DMS 273 (cell line): ENCODE measurements around the gene PTCHD4.

Source experiments
- DNase-seq: peaks from one replicate; lab custom pipeline; 2025; ENCODE audit not compliant: unreplicated experiment; lab: John Stamatoyannopoulos, UW

The PTCHD4 gene

DNA sequence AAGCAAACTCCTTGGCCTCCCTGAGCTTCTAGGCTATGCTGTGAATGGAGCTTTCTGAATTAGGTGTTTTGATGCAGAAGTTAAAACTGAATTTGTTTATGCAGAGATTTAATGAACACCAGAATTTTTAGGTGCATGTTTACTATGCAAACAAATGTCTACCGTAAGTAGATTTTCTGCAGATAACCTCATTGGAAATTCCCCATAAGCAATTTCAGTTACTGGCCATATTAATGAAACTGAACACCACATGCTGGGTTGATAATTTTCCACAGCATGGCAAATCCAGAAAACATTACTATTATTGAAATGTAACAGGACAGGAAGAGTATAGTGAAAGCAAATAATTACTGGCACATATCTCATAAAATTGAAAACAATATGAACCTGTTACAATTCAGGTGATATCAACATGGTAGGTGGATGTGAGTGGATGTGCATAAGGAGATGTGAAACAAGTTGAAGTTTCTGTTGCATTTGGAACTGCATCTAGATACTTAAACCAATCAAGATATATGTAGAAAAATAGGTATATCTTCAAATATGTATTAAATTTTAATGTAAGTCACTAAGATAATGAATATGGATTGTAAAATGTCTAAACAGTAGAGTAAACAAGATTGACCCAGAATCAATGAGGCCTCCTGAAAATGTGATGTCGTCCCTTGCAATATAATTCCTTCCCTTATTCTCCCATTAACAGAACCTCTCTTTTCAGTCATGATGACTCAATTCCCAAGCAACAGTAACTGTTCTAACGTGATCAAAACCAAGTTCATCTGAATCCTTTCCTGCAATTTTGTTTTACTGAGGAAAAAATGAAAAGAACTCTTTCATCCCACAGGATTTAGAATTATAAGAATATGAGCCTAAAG is 11.0 kb downstream of the PTCHD4 start:
- DNase-seq: no peak

DNA sequence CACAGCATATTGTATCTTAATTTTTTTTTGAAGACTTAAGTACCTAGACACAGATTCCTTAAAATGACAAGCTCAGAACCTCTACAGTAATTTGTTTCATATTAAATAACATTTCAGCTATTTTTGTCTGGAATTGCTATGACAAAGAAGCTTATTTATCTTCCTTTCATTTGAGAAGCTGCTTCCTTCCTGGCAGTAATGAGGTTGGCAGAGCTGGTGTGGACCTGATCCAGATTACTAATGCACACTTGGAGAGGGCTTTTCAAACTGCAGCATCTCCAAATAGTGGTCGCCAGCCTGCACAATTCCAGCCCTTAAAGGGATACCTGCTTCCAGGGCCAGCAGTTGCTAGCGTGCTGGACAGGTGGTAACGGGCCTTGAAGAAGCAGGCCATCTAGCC is 12.1 kb downstream of the PTCHD4 start:
- no peak for DNase-seq

DNA sequence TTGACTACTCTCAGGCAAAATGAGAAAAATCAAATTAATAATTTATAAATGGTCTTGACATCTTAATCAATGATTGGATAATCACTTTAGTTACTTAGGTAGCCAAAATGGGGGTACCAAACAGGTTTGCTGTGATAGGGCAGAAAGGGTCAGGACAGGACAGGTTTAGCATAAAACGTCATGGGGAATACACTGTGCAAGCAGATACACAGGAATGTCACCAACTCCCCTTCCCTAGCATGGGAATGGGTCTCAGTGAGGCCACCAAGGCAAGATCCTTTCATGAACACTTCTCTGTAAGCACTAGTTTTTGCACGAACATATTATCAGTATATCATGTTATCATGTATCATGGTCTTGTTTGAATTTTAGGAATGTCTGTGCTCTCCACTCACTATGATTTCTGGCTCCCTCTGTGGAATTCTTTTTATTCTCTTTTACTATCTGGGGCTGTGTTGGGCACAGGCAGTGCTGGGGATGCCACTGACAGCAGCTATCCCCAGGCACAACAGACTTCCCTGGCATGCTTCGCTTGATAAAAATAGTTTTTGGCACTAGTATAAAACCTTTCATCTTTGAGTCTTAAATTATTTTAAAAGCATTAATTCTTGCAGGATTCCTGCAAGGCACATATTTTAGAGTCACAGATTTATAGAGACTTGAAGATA is 18.3 kb downstream of the PTCHD4 start:
- DNase-seq: no peak

DNA sequence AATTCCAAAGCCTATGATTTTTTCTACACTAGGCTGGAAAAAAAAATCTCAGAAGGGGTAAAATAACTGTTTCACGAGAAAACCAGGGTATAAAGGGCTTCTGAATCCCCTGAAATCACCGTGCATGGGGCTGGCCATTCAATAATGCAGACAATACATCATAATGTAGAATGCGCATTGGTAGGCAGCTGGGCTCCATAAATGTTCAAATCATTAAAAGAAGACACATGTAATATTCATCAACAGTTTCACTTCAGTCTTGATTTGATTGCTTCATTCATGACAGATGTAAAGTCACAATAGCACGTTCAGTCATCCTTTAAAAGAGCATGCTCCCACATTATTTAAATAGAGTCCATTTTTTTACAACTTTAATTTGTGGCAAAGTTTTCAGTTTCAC is 20.5 kb downstream of the PTCHD4 start:
- no peak for DNase-seq

DNA sequence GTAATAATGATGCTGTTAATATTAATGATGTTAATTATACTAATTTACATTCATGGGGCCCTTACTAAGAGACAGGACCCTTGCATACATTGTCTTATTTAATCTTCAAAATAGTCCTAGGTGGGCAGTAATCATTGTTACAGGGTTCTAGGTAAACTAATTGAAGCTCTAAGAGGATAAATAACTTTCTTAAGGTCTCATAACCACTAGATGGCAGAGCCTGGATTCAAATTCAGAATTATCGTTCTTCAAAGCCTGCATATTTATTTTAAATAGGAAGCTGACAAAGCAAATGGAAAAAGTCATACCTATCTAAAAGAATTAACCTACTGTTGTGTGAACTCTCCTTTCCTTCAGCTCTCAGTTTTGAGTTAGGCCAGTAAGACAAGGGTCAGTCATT is 23.5 kb downstream of the PTCHD4 start:
- DNase-seq: peak; percentile 13

DNA sequence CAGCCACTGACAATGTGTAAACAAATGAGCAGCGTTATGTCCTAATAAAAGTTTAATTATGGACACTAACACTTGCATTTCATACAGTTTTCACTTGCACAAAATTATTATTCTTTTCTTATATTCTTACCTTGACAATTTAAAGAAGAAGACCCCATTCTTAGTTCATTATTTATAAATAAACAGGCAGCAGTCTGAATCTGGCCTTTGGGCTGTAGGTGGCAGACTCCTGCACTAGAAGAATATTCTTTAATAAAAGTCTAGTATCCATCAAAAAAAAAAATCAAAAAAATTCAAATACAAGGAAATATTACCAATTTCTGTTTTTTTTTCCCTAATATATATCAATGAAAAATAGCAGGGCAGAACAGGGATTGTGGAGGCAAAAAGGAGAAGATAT is 24.8 kb downstream of the PTCHD4 start:
- no peak for DNase-seq

DNA sequence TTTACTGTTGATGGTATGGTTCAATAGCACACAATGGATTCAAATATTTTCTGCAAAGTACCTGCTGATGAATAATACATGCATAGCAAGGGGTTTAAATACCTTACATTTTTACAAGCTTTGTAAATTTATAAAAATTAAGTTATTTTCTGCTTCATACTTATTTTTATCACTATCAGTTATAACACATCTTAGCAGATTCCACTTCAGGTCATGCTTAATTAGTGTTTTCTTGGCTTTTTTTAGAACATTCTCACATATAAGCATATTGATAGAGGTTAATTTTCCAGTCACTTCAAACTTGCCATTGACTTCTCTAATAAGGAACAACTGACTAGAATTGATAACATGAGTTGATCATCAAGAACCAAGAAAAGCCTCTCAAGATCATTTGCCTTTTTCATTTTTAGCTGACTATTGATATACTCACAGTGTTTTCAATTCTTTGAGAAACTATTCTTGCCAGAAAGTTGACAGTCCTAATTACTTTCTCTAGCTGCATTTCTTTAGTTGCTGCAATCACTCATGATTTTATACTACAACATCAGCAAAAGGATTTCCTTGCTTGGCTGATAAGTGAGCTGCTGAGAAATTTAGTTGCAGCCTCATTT is 25.8 kb downstream of the PTCHD4 start:
- DNase-seq: no peak

DNA sequence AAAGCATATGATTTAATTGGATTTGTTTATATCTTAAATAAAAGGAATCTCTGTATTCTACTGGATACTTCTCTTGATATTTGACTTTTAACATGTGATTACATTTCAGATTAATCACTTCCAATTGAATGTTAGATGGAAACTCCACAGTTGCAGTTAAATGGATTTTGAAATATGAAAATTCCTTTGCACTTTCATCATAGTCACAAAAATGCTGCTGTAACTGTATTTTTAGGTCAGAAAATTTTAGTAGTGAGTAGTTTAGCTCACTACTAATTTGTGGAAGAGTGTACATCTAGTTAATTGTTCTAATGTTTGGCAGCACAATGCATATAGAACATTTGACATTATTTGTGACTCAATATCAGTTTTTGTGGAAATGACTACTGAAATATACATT is 26.8 kb downstream of the PTCHD4 start:
- DNase-seq: no peak

DNA sequence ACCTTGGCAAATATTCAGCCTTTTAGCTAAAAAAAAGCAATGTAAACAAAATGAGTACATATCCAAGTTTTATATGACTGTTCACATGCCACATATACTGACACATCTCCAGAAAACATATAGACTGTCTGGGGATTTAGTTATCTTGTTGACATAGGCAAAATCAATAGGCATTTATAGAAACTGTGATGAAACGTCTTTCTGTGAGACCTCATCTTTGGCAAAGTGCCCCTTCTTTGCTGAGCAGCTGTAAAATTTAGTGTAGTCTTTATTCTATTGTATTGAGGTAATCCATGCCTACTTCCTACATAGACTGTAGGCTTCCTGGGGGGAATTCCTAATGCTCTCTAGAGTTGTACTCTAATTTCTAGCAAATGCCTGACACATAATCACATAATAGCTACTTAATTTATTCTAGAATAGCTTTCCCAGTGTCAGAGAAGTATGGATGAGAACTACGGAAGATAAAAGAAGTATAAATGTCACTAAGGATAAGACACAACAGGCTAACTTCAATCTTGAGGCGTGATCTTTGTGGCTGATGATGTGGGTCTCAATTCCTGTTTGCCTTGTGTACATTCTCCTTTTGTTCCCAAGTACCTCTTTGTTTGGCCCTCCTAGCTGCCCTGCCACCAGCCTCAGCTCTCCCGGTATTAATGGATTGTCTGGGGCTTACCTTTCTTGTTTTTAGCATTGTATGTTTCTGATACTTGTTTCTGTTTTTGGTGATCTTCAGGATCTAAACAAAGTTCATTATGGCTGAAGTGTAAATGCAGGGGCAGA is 30.6 kb downstream of the PTCHD4 start:
- DNase-seq: no peak

DNA sequence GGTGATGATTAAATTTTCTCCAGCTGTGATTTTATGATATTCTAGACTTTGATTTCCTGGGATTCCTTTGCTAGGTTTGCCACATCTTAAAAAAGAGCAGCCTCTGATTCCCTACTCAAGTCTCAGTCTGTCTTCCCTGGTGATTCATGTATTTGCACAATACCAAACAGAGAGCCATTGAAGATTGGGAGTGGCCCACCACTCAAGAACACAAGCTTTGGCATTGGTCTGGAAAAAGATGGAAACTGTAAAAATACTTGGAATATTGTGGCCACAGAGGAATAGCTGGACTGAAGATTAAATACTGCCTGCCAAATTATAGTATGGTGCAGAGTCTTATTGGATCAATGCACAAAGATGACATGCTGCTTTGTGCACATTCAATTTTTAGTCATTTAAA is 32.9 kb downstream of the PTCHD4 start:
- no peak for DNase-seq

DNA sequence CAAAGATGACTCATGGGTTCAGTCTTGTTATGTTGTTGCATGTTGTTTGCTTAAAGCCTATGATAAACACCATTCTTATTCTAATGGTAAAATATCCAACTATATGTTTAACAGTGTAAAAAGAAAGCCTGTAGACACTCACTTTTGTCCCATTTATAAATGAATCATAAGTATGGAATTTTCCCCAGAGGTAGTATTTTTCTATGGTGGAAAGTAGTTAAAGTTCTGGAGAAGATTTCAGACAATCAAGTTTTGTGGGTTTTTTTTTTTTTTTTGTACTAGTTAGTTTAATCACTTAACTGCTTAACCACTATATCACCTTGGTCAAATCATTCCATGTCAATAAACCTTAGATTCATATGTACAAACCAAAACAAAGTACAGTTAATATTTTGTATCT is 35.8 kb downstream of the PTCHD4 start:
- DNase-seq: no peak

DNA sequence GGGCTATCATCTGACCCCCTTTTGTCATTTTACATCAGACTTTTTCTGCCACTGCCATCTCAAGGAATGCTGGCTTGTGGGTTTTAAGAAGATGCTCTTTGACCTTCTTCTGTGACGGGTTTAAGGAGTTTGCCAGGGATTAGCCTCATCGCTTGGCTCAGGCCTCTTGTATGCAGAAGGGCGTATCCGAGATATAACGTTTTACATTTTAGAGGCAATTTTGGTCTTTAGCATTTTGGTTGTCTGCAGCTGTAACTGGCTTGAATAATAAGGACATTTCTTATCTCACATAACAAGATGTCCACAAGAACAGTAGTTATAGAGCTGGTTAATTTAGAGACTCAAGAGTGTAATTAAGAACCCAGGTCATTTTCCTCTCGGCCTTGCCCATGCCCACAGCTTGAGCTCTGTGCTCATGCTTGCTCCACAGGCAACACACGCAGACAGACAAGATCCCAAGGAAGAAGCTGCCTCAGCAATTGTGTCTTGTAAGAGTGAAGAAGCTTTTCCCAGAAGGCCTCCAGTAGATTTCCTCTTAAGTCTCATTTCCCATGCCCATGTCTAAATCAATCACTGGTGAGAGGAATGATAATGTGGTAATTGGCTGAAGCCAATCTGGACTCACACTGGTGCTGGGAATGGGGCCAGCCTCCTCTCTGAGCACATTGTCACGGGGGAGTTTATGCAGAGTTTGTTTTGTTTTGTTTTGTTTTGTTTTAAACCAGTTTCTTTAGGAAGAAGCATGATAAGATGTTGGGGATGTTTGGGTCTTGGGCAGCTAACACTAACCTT is 36.8 kb downstream of the PTCHD4 start:
- DNase-seq: no peak

DNA sequence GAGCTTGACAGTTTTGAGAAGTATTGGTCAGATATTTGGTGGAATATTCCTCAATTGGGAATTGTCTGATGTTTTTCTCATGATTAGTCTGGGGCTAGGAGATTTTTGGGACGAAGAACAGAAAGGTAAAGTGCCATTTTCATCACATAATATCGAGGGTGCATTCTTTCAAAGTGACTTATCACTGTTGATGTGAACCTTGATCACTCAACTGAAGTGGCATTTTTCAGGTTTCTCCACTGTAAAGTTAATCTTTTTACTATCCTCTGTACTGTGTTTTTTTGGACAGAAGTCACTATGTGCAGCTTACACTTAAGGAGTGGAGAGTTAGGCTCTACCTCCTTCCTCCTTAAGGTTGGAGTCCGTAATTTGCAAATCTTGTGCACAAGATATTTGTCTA is 39.2 kb downstream of the PTCHD4 start:
- no peak for DNase-seq

DNA sequence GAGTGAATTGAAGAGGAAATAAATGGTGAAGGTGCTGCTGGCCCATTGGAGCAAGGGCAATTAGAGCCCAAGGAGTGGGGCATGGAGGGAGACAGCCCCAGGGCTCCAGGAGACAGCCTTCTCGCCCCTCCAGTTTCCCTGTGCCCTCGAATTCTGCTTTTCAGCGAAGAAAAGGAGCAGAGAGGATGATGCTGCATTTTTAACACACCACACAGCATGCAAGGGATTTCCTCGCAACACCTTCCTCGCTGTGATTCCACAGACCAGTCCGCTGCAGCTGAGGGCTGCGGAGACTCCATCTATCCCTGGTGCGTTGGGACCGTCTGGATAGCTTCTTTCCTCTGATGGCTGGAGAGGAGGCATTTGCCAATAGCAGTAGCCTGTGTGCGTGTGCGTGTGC is 41.7 kb downstream of the PTCHD4 start:
- DNase-seq: no peak

DNA sequence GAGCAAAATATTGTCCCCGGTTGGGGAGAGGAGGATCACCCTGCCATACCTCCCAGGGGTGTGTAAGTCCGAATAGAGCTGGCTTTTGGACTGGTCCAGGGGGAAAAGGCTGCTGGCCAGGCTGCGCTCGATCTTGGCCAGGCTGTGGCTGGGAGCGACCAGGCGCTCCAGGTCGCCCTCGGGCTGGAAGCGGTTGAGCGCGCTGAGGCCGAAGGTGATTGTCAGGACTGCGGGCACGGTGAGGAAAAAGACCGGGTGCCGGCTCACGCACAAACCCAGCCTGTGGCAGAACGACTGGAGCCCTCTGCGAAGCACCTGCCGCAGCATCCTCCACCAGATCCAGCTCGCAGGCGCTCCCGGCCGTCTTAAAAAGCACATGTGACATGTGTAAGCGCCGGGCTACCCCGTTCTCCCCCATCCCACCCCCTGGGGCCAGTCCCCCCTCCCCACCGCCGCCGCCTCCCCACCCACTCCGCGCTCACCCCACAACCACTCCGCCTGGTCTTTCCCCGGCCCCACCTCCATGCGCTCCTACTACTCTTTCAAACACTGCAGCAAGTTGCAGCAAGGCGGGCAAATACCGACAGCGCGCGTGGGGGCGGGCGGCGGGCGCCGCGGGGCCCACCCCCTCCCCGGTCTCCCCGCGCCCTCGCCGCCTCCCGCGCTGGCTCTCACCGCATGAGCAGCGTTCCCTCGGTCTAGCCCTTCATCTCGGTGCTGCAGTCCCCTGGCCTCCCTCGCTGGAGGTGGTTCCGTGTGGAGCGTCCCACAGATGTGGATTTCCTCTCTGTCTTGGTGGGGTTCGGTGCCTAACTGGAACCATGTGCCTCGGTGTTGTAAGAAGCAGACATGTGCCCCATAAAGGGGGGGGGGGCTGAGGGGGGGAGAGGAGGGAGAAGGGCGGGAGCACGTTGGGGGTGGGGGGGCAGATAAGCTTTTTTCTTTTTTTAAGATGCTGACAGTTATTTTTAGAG is 42.4 kb downstream of the PTCHD4 start:
- DNase-seq: no peak

DNA sequence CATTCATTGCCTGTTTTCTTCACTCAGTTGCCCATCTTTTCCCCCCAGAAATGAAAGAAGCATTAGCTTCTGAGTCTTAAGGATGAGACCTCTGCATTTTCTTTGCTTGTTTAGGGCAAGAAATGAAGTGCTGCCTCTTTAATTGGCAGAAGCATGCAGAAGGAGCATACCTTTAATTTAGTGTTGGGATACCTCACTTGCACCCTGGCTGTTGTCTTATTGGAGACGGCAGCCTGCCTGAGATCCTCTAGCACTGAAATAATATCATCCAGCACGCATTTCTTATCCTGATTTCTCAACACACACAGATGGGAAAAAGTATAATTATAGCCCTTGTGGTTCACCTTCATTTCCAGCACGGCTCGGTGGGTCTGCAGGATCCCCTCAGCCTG is 43.1 kb downstream of the PTCHD4 start:
- DNase-seq: no peak

DNA sequence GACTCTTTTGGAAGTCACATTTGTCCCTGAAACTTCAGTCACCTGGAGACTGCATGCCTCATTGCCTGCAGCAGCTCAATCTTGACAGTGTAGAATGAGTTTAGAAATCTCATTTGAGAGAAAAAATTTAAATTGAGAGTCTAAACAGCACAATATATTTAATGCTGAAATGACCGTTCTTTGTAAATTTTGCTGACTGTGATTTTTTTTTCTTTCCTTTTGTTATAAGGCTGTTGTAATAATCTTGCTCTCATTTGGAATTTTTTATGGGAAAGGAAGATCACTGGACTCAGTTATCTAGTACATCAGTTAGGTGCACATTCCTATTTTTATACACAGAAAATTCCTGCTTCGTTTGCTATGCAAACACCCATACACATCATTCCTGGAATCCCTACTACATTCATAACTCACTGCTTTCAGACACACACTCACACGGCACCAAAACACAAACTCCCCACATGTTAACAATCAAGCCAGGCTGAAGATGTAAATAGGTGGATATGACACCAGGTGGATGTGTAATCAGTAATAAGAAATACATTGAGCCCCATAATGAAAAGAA is 43.8 kb downstream of the PTCHD4 start:
- no peak for DNase-seq

DNA sequence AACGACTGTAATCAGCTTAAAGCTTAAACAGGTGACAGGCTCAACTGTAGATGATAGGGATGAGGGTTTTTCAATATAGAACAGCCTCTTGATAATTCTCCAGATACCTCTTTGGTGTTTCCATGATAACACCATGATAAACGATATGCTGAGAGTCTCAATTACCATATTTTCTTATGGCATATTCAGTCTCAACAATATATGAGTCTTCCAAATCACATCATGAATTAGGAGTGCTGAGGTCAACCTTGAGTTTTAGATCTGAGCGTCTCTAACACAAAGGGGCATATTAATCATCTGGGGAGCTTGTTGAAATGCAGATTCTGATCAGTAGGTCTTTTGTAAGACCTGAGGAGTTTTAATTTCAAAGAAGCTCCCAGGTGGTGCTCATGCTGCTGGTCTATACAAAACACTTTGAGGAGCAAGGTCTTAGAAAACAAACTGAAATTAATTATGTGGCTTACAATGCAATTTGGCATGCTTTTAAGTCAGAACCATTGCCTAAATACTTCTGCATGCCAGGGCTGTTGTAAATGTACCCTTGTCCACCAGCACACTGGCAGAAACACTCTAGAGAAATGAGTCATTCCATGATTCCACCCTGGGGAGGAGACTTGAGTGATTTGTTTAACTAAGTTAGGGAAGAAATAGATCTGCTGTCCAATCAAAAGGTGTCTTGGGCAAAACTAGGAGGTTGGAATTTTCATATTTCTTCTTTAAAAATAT is 49.6 kb downstream of the PTCHD4 start:
- DNase-seq: no peak
